Fibroblast of pulmonary artery (primary cell): ENCODE measurements around the gene ISG20.

Experiments
- DNase-seq: peaks from one replicate; pipeline ENCODE4 v3.0.0-alpha.2; 2010; ENCODE audit warnings: low read depth
- H3K4me3 ChIP-seq: replicated peaks from 2 replicates; pipeline ENCODE4 v1.5.1; 2011; ENCODE audit warnings: low read depth, mild to moderate bottlenecking, control low read depth, low read length, moderate library complexity
- CTCF ChIP-seq: IDR thresholded peaks from 2 replicates; pipeline ENCODE4 v1.5.1; 2011; ENCODE audit warnings: mild to moderate bottlenecking, control low read depth, low read length, inconsistent platforms; ENCODE audit errors: missing control alignments

ISG20 gene

GRCh38 chr15:88680241-88681001, 41.6 kb downstream of the ISG20 start:
- no peak for DNase-seq
- no peak for TF ChIP-seq CTCF

GRCh38 chr15:88681610-88682221, 42.9 kb downstream of the ISG20 start:
- TF ChIP-seq CTCF, result no peak
- H3K4me3 ChIP-seq, result no peak overlapping the region
- DNase-seq, result no peak

More at GRCh38 chr15:88680241-88681001, 41.6 kb downstream of the ISG20 start:
- H3K4me3 ChIP-seq, result no peak overlapping the region

- TF ChIP-seq CTCF, result no peak
- H3K4me3 ChIP-seq, result no peak overlapping the region
- no peak for DNase-seq
Measured at GRCh38 chr15:88684345-88684744, 45.5 kb downstream of the ISG20 start.

- no peak overlapping the region for H3K4me3 ChIP-seq
- no peak for DNase-seq
- no peak for TF ChIP-seq CTCF
Measured at GRCh38 chr15:88686166-88686565, 47.4 kb downstream of the ISG20 start.

GRCh38 chr15:88688394-88688933, 49.6 kb downstream of the ISG20 start:
- no peak for DNase-seq
- TF ChIP-seq CTCF, result no peak
- H3K4me3 ChIP-seq, result no peak overlapping the region

- no peak overlapping the region for H3K4me3 ChIP-seq
- TF ChIP-seq CTCF, result no peak
- DNase-seq, result no peak
Measured at GRCh38 chr15:88690331-88690730, 51.5 kb downstream of the ISG20 start.

GRCh38 chr15:88693191-88693590, 54.4 kb downstream of the ISG20 start:
- no peak overlapping the region for H3K4me3 ChIP-seq
- no peak for DNase-seq
- no peak for TF ChIP-seq CTCF
